H1 (cell line): Measurements from ENCODE around the gene SHPK. TPM values are rescaled to one million over a fixed set of nuclear protein-coding genes. Genes with fewer than 3 reads are reported as not detected.

Experiments used
- CTBP2 ChIP-seq: IDR thresholded peaks from 2 replicates; pipeline ENCODE4 v1.7.0; 2011; ENCODE audit warnings: borderline replicate concordance, mild to moderate bottlenecking, moderate library complexity, mixed read lengths, low read length; ENCODE audit not compliant: insufficient read depth, insufficient read length
- E2F6 ChIP-seq: IDR thresholded peaks from 2 replicates; pipeline ENCODE4 v1.6.1; 2012; ENCODE audit warnings: inconsistent platforms
- JUN ChIP-seq: IDR thresholded peaks from 2 replicates; pipeline ENCODE4 v1.6.1; 2011; ENCODE audit warnings: low read depth, mild to moderate bottlenecking, improper control_type of control experiment, low read length
- SP4 ChIP-seq: IDR thresholded peaks from 2 replicates; pipeline ENCODE4 v1.6.1; 2012; ENCODE audit warnings: low read length, inconsistent platforms
- polyA plus RNA-seq, 7 experiments: library from polyadenylated mRNA; depleted of rRNA in 3 of 7; stranded (reverse) in 5 of 7; unstranded in 2 of 7; fragments of >200 nt in 5 of 7; fragments of 200-250 nt in 2 of 7; gene quantifications; 1 replicate in 5 of 7; 2 replicates in 1 of 7; 4 replicates in 1 of 7; pipeline versions ENCODE4 v1.2.1 to v1.2.3, GENCODE V29; 2011 to 2013; ENCODE audit warnings: missing spikeins in 2 of 7, mixed read lengths in 2 of 7
- total RNA-seq: library from RNA; stranded (reverse); fragmentation: NEBNext Ultra II Directional; extraction: Animal tissue kit (Norgen Biotek cat#: 25700); gene quantifications from 2 replicates; pipeline ENCODE4 v1.2.1, GENCODE V29; 2021

Gene SHPK
- total and polyA plus RNA-seq, 2 of the 8 experiments (the other 6 are each of a cell fraction or from before 2014, with no cell fraction given) = 28.6 to 36.7 TPM

- no peak for TF ChIP-seq E2F6
- TF ChIP-seq SP4 = no peak
- TF ChIP-seq JUN = no peak
- no peak for TF ChIP-seq CTBP2
These were observed 77.3 kb downstream of the SHPK start (continued) for GRCh38 chr17:3558603-3559269.

Other genes starting within 250 kb of the SHPK start
- not detected in 2 replicates for gene OR3A2, start 249.9 kb downstream of the SHPK start, total RNA-seq
- not detected in 2 replicates for gene OR3A2, start 249.9 kb downstream of the SHPK start, polyA plus RNA-seq (2011; rRNA removed)
- not detected in 2 replicates for gene OR1E1, start 237.8 kb downstream of the SHPK start, total RNA-seq
- gene OR1E1, start 237.8 kb downstream of the SHPK start, polyA plus RNA-seq (2011; rRNA removed) = not detected in 2 replicates
- not detected in 2 replicates for gene OR3A3, start 224.9 kb downstream of the SHPK start, total RNA-seq
- gene OR3A3, start 224.9 kb downstream of the SHPK start, polyA plus RNA-seq (2011; rRNA removed) = not detected in 2 replicates
- gene OR1E2, start 202.4 kb downstream of the SHPK start, total RNA-seq = not detected in 2 replicates
- gene OR1E2, start 202.4 kb downstream of the SHPK start, polyA plus RNA-seq (2011; rRNA removed) = not detected in 2 replicates
- gene SPATA22, start 164.4 kb downstream of the SHPK start, total RNA-seq = not detected in 2 replicates
- 0.06 TPM in 1 of 2 replicates, not detected in the other for gene SPATA22, start 164.4 kb downstream of the SHPK start, polyA plus RNA-seq (2011; rRNA removed)
- not detected in 2 replicates for gene ASPA, start 160.3 kb downstream of the SHPK start, total RNA-seq
- gene ASPA, start 160.3 kb downstream of the SHPK start, polyA plus RNA-seq (2011; rRNA removed) = 0.03 TPM in 1 of 2 replicates, not detected in the other
- gene TRPV3, start 78.4 kb downstream of the SHPK start, total RNA-seq = 0.40 and 0.56 TPM in 2 replicates
- gene TRPV3, start 78.4 kb downstream of the SHPK start, polyA plus RNA-seq (2011; rRNA removed) = 1.0 and 1.1 TPM in 2 replicates
- gene TRPV1, start 26.8 kb downstream of the SHPK start, total RNA-seq = 2.5 and 3.0 TPM in 2 replicates
- 3.0 and 3.5 TPM in 2 replicates for gene TRPV1, start 26.8 kb downstream of the SHPK start, polyA plus RNA-seq (2011; rRNA removed)
- 12.9 and 16.4 TPM in 2 replicates for gene CTNS, start 510 bp upstream of the SHPK start, total RNA-seq
- gene CTNS, start 510 bp upstream of the SHPK start, polyA plus RNA-seq (2011; rRNA removed) = 11.6 and 13.1 TPM in 2 replicates
- gene TAX1BP3, start 32.3 kb upstream of the SHPK start, total RNA-seq = 81.8 and 83.5 TPM in 2 replicates
- gene TAX1BP3, start 32.3 kb upstream of the SHPK start, polyA plus RNA-seq (2011; rRNA removed) = 65.3 and 87.8 TPM in 2 replicates
- 81.5 and 86.5 TPM in 2 replicates for gene EMC6, start 32.6 kb upstream of the SHPK start, total RNA-seq
- 193 and 201 TPM in 2 replicates for gene EMC6, start 32.6 kb upstream of the SHPK start, polyA plus RNA-seq (2011; rRNA removed)
- gene P2RX5, start 59.9 kb upstream of the SHPK start, total RNA-seq = 15.5 and 15.6 TPM in 2 replicates
- gene P2RX5, start 59.9 kb upstream of the SHPK start, polyA plus RNA-seq (2011; rRNA removed) = 12.0 and 14.2 TPM in 2 replicates
- 29.4 and 29.5 TPM in 2 replicates for gene HASPIN, start 87.7 kb upstream of the SHPK start, total RNA-seq
- 7.8 and 12.0 TPM in 2 replicates for gene HASPIN, start 87.7 kb upstream of the SHPK start, polyA plus RNA-seq (2011; rRNA removed)
- gene ITGAE, start 164.9 kb upstream of the SHPK start, total RNA-seq = 23.2 and 24.5 TPM in 2 replicates
- gene ITGAE, start 164.9 kb upstream of the SHPK start, polyA plus RNA-seq (2011; rRNA removed) = 25.5 and 43.1 TPM in 2 replicates
- gene NCBP3, start 210.0 kb upstream of the SHPK start, total RNA-seq = 46.1 and 47.9 TPM in 2 replicates
- gene NCBP3, start 210.0 kb upstream of the SHPK start, polyA plus RNA-seq (2011; rRNA removed) = 16.5 and 19.6 TPM in 2 replicates